ENCODE data around the gene USP11. TPM values are rescaled to one million over a fixed set of nuclear protein-coding genes. Genes with fewer than 3 reads are reported as not detected.

Gene USP11
- total and polyA plus RNA-seq, 4 donors = 22.9 to 74.8 (median 40.2) TPM

- H3K9me3 ChIP-seq (ENCODE audit: control insufficient read depth in 4 of 4, insufficient read depth in 3 of 4, low read length in 3 of 4) = no peaks in the 10 kb centered on the region
- no peaks in the 10 kb centered on the region for H3K4me1 ChIP-seq (ENCODE audit: control insufficient read depth in 5 of 5, insufficient read depth in 5 of 5, low read length in 5 of 5)
- 68 to 77% methylated on average over 7 of the region's 7 CpGs for WGBS, 2 donors
- no peak overlapping the region for H3K27ac ChIP-seq (ENCODE audit: low read depth in 1 of 2, low read length in 1 of 2)
- ATAC-seq (ENCODE audit: insufficient read depth, low FRiP score) = no peak
- no peak overlapping the region for H3K9ac ChIP-seq (ENCODE audit: insufficient read depth in 1 of 2, low read length in 2 of 2)
- no peak overlapping the region for H3K4me3 ChIP-seq
- DNase-seq = no peak
- peaks cover 0 to 15% (median 3%) of the 10 kb centered on the region in 3 donors for H3K27me3 ChIP-seq (ENCODE audit: control insufficient read depth in 3 of 3, insufficient read depth in 3 of 3, low read length in 2 of 3)
- no peak for TF ChIP-seq CTCF (IDR thresholded peaks at IDR 0.05; ENCODE audit: control extremely low read depth, extremely low read depth)
- no peaks in the 10 kb centered on the region for H3K36me3 ChIP-seq (ENCODE audit: control insufficient read depth in 4 of 4, insufficient read depth in 4 of 4, low read length in 4 of 4)
Observed at GRCh38 chrX:47264483-47265173, 31.8 kb downstream of the USP11 start.

DNA sequence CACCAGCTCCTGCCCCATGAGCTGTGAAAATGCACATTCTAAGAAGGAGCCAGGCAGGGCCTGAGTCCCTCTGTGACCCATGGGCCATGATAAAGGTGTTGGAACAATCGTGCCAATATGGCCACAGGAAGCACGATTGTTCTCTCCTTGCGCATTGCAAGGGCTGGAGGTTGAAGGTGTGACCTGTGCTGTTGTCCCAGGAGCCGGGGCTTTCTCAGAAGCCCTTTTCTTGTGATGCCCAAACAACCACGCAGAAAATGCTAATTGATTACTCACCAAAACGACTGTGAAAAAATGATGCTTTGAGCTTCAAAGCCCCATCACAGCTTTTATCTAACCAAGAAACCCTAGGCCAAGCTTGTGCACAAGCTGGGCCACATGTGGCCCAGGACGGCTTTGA is 33.8 kb downstream of the USP11 start:
- Histone ChIP-seq H3K4me3 (no peak overlapping the region), H3K36me3 (ENCODE audit: control insufficient read depth in 4 of 4, insufficient read depth in 4 of 4, low read length in 4 of 4) (no peaks in the 10 kb centered on the region), H3K27me3 (ENCODE audit: control insufficient read depth in 3 of 3, insufficient read depth in 3 of 3, low read length in 2 of 3) (peaks cover 0 to 15% (median 3%) of the 10 kb centered on the region in 3 donors), H3K4me1 (ENCODE audit: control insufficient read depth in 5 of 5, insufficient read depth in 5 of 5, low read length in 5 of 5) (no peaks in the 10 kb centered on the region), H3K27ac (ENCODE audit: low read depth in 1 of 2, low read length in 1 of 2) (no peak overlapping the region), H3K9ac (ENCODE audit: insufficient read depth in 1 of 2, low read length in 2 of 2) (no peak overlapping the region), H3K9me3 (ENCODE audit: control insufficient read depth in 4 of 4, insufficient read depth in 3 of 4, low read length in 3 of 4) (no peaks in the 10 kb centered on the region)
- DNase-seq (no peak), ATAC-seq (ENCODE audit: insufficient read depth, low FRiP score) (no peak)
- TF ChIP-seq CTCF (IDR thresholded peaks at IDR 0.05; ENCODE audit: control extremely low read depth, extremely low read depth) = no peak
- 74 to 91% methylated on average over 7 of the region's 7 CpGs for WGBS, 2 donors

DNA sequence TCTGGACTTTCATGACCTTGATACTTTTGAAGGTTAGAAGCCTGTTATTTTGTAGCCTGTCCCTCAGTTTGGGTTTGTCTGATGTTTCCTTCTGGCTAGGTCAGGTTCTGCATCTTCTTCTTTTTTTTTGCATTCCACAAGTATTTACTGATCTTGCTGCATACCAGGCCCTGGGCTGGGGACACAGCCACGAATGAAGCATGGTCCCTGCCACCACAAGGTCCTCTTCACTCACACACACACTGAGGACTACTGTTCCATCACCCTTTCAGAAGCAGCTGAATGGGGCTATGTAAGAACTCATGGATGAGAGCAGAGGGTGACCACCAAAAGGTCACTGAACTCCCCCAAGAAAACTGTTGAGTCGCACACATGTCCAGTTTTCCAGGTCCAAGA is 39.2 kb downstream of the USP11 start:
- TF ChIP-seq CTCF (IDR thresholded peaks at IDR 0.05; ENCODE audit: control extremely low read depth, extremely low read depth) = no peak
- 68 to 73% methylated on average over 2 of the region's 2 CpGs for whole genome bisulfite sequencing, 2 donors
- DNase-seq (no peak), ATAC-seq (ENCODE audit: insufficient read depth, low FRiP score) (no peak)
- H3K4me1 ChIP-seq (ENCODE audit: control insufficient read depth in 5 of 5, insufficient read depth in 5 of 5, low read length in 5 of 5) = no peaks in the 10 kb centered on the region
- no peak overlapping the region for H3K4me3 ChIP-seq
- H3K27me3 ChIP-seq (ENCODE audit: control insufficient read depth in 3 of 3, insufficient read depth in 3 of 3, low read length in 2 of 3) = peaks cover 0 to 17% (median 0%) of the 10 kb centered on the region in 3 donors
- peaks cover 0 to 1% (median 0%) of the 10 kb centered on the region in 4 donors for H3K9me3 ChIP-seq (ENCODE audit: control insufficient read depth in 4 of 4, insufficient read depth in 3 of 4, low read length in 3 of 4)
- no peak overlapping the region for H3K9ac ChIP-seq (ENCODE audit: insufficient read depth in 1 of 2, low read length in 2 of 2)
- H3K36me3 ChIP-seq (ENCODE audit: control insufficient read depth in 4 of 4, insufficient read depth in 4 of 4, low read length in 4 of 4) = no peaks in the 10 kb centered on the region
- H3K27ac ChIP-seq (ENCODE audit: low read depth in 1 of 2, low read length in 1 of 2) = no peak overlapping the region
